NT2/D1 (cell line): ENCODE results near the gene KRT73.

Experiments used
- DNase-seq: peaks from one replicate; pipeline ENCODE4 v3.0.0-alpha.2; 2011; ENCODE audit warnings: low read depth, low spot score
- H3K27me3 ChIP-seq: 2 replicates; pipeline ENCODE4 v1.6.0; 2011; ENCODE audit warnings: mild to moderate bottlenecking; ENCODE audit not compliant: insufficient read length, insufficient read depth
- H3K36me3 ChIP-seq: 2 replicates; pipeline ENCODE4 v1.6.1; 2011; ENCODE audit warnings: mild to moderate bottlenecking, low read length, mixed read lengths; ENCODE audit not compliant: insufficient read depth, insufficient read length
- H3K4me1 ChIP-seq: 2 replicates; pipeline ENCODE4 v1.5.1; 2011; ENCODE audit not compliant: insufficient read depth, insufficient read length
- H3K4me3 ChIP-seq: 2 replicates; pipeline ENCODE4 v1.5.1; 2011; ENCODE audit warnings: low read depth; ENCODE audit not compliant: insufficient read length
- H3K9ac ChIP-seq: 2 replicates; pipeline ENCODE4 v1.6.0; 2011; ENCODE audit warnings: low read depth; ENCODE audit not compliant: insufficient read length
- H3K9me3 ChIP-seq: 2 replicates; pipeline ENCODE4 v1.5.1; 2011; ENCODE audit warnings: mild to moderate bottlenecking, low read length; ENCODE audit not compliant: insufficient read depth
- SUZ12 ChIP-seq: IDR thresholded peaks from 2 replicates; pipeline ENCODE4 v1.6.1; 2011; ENCODE audit not compliant: insufficient read length, insufficient read depth; ENCODE audit errors: extremely low read depth
- YY1 ChIP-seq: IDR thresholded peaks from 2 replicates; pipeline ENCODE4 v1.6.1; 2011; ENCODE audit not compliant: insufficient read length, insufficient read depth
- ZNF274 ChIP-seq: IDR thresholded peaks from 2 replicates; pipeline ENCODE4 v1.6.1; 2011; ENCODE audit warnings: mild to moderate bottlenecking, low read depth, low read length

The KRT73 gene

GRCh38 chr12:52636592-52637258 lies 18.4 kb upstream of the KRT73 start:
- TF ChIP-seq SUZ12 (no peak), ZNF274 (no peak), YY1 (no peak)
- Histone ChIP-seq H3K36me3 (no peaks in the 10 kb centered on the region), H3K4me1 (no peaks in the 10 kb centered on the region), H3K27me3 (no peaks in the 10 kb centered on the region), H3K4me3 (no peak overlapping the region), H3K9me3 (no peaks in the 10 kb centered on the region), H3K9ac (no peak overlapping the region)
- no peak for DNase-seq

GRCh38 chr12:52636189-52636588 lies 17.8 kb upstream of the KRT73 start:
- TF ChIP-seq SUZ12 (no peak), YY1 (no peak), ZNF274 (no peak)
- Histone ChIP-seq H3K9ac (no peak overlapping the region), H3K4me3 (no peak overlapping the region), H3K4me1 (no peaks in the 10 kb centered on the region), H3K36me3 (no peaks in the 10 kb centered on the region), H3K9me3 (no peaks in the 10 kb centered on the region), H3K27me3 (no peaks in the 10 kb centered on the region)
- DNase-seq, result no peak

- Histone ChIP-seq H3K4me3 (no peak overlapping the region), H3K36me3 (no peaks in the 10 kb centered on the region), H3K27me3 (no peaks in the 10 kb centered on the region), H3K9me3 (no peaks in the 10 kb centered on the region), H3K9ac (no peak overlapping the region), H3K4me1 (no peaks in the 10 kb centered on the region)
- TF ChIP-seq ZNF274, result no peak
- no peak for TF ChIP-seq YY1
- TF ChIP-seq SUZ12, result no peak
- DNase-seq, result no peak
These were observed 16.1 kb upstream of the KRT73 start for GRCh38 chr12:52634266-52635056.

- no peaks in the 10 kb centered on the region for H3K27me3 ChIP-seq
- no peaks in the 10 kb centered on the region for H3K4me1 ChIP-seq
- DNase-seq, result no peak
- H3K36me3 ChIP-seq, result no peaks in the 10 kb centered on the region
- no peak overlapping the region for H3K4me3 ChIP-seq
- H3K9me3 ChIP-seq, result no peaks in the 10 kb centered on the region
- no peak for TF ChIP-seq YY1
- no peak for TF ChIP-seq ZNF274
- no peak for TF ChIP-seq SUZ12
- H3K9ac ChIP-seq, result no peak overlapping the region
These were observed 15.0 kb upstream of the KRT73 start for GRCh38 chr12:52633383-52633782.

- Histone ChIP-seq H3K4me3 (no peak overlapping the region), H3K4me1 (no peaks in the 10 kb centered on the region), H3K9ac (no peak overlapping the region), H3K36me3 (no peaks in the 10 kb centered on the region), H3K9me3 (no peaks in the 10 kb centered on the region), H3K27me3 (no peaks in the 10 kb centered on the region)
- TF ChIP-seq ZNF274, result no peak
- no peak for TF ChIP-seq YY1
- TF ChIP-seq SUZ12, result no peak
- DNase-seq, result no peak
These were observed 14.3 kb upstream of the KRT73 start for GRCh38 chr12:52632656-52633055.

GRCh38 chr12:52631676-52632459 lies 13.5 kb upstream of the KRT73 start:
- Histone ChIP-seq H3K4me3 (no peak overlapping the region), H3K4me1 (no peaks in the 10 kb centered on the region), H3K9me3 (no peaks in the 10 kb centered on the region), H3K9ac (no peak overlapping the region), H3K27me3 (no peaks in the 10 kb centered on the region), H3K36me3 (no peaks in the 10 kb centered on the region)
- DNase-seq, result no peak
- TF ChIP-seq YY1 (no peak), SUZ12 (no peak), ZNF274 (no peak)

- no peaks in the 10 kb centered on the region for H3K27me3 ChIP-seq
- H3K36me3 ChIP-seq, result no peaks in the 10 kb centered on the region
- no peak overlapping the region for H3K4me3 ChIP-seq
- H3K9ac ChIP-seq, result no peak overlapping the region
- TF ChIP-seq SUZ12, result no peak
- TF ChIP-seq YY1, result no peak
- TF ChIP-seq ZNF274, result no peak
- no peak for DNase-seq
- no peaks in the 10 kb centered on the region for H3K9me3 ChIP-seq
- no peaks in the 10 kb centered on the region for H3K4me1 ChIP-seq
These were observed 12.9 kb upstream of the KRT73 start for GRCh38 chr12:52631264-52631663.
